ENCODE data around the gene ILKAP.
"Not testable (repeated sequence)": the region's sequence is repeated elsewhere in the genome, so short reads cannot be mapped to it uniquely, and the experiment has no call there.

The ILKAP gene

GRCh38 chr2:238190445-238190844 lies 13.1 kb downstream of the ILKAP start:
- DNase-seq (ENCODE audit: low read depth in 2 of 2) = no peak

- no peak for DNase-seq (ENCODE audit: low read depth in 2 of 2)
Observed at GRCh38 chr2:238187618-238188548, 15.6 kb downstream of the ILKAP start.

GRCh38 chr2:238183821-238184220 lies 19.7 kb downstream of the ILKAP start:
- no peak for DNase-seq (ENCODE audit: low read depth in 2 of 2)

DNA sequence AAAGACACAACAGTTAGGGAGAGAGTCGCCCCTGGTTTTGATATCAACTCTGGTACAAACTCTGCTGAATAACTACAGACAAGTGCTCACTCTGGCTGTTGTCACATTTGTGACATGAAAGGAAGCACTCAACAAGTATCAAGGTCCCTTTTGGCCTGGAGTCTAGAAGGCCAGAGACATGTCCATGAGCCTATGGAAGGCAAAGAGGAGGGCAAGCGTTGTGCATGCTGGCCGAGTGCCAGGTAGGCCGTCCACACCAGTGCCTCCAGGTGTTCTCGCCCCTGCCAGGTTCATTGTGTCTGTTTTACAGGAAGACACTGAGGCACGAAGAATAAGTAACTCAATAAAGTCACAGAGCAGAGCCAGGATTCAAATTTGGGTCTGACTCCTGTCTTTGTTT lies 21.1 kb downstream of the ILKAP start:
- DNase-seq (ENCODE audit: low read depth in 2 of 2) = no peak

GRCh38 chr2:238180554-238180953 lies 22.9 kb downstream of the ILKAP start:
- DNase-seq (ENCODE audit: low read depth in 2 of 2) = no peak

DNA sequence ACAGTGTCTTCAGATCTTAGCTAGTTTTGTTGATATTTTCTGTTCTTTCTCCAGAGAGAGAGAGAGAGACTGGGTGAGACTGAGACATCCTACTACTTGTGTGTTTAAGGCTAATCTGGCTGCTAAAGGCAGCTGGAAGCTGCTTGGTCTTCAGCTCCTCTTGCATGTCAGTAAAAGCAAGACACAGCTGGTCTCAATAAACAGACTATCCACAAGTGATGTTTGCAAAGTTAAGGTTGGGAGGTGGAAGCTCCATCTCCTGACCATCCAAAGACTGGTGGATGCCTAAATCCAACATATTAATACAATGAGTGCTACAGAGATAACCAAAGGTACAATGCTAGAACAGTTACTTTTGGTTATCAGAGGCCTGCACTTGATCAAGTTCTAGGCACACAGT lies 26.9 kb downstream of the ILKAP start:
- DNase-seq (ENCODE audit: low read depth in 2 of 2) = no peak

- no peak for DNase-seq (ENCODE audit: low read depth in 2 of 2)
Observed at GRCh38 chr2:238174701-238175100, 28.8 kb downstream of the ILKAP start.

GRCh38 chr2:238174291-238174690 lies 29.2 kb downstream of the ILKAP start:
- DNase-seq (ENCODE audit: low read depth in 2 of 2) = no peak

DNA sequence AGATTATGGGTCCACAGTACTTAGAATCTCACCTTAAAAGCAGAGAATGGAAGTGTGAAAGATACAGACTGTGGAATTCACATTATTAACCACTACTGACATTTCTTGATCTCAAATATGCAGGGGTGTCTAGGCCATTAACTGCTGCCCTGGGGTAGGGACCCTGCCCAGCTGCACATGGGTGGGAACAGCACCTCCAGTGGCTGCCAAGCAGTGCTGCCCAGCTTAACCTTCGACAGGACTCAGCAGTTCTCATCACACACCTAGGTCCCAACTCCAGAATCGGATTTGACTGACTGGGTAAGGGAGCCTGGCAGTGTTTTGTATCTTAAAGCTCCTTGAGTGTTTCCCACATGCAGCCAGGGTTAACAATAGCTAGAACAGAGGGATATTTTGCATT lies 29.8 kb downstream of the ILKAP start:
- no peak for DNase-seq (ENCODE audit: low read depth in 2 of 2)

DNA sequence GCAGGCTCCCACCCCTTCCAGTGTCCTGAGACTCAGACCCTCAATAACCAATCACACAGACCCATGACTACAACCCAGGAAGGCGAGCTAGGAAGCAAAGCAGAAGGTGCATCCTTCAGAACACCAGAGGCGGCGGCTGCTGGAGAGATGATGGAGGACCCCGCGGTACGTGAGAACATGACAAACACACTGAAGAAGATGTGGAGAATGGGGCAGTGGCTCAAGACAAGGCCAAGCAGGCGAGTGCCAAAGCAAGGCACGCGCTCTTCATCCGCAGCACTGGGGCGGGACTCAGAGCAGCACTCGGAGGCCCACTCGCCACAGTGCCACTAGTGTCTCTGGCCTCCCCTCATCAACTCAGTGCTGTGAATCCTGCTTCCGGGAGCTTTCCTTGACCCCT lies 31.1 kb downstream of the ILKAP start:
- DNase-seq (ENCODE audit: low read depth in 2 of 2) = no peak

- DNase-seq (ENCODE audit: low read depth in 2 of 2) = no peak
Observed at GRCh38 chr2:238171575-238172187, 31.8 kb downstream of the ILKAP start.

DNA sequence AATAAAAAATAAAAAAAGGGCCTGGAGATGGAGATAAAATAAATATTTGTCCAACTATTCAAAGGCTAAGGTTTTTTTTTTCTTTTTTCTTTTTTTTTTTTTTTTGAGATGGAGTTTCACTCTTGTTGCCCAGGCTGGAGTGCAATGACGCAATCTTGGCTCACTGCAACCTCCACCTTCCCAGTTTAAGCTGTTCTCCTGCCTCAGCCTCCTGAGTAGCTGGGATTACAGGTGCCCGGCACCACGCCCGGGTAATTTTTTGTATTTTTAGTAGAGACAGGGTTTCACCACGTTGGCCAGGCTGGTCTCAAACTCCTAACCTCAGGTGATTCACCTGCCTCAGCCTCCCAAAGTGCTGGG lies 32.4 kb downstream of the ILKAP start:
- not testable (repeated sequence) for DNase-seq (ENCODE audit: low read depth in 2 of 2)

DNA sequence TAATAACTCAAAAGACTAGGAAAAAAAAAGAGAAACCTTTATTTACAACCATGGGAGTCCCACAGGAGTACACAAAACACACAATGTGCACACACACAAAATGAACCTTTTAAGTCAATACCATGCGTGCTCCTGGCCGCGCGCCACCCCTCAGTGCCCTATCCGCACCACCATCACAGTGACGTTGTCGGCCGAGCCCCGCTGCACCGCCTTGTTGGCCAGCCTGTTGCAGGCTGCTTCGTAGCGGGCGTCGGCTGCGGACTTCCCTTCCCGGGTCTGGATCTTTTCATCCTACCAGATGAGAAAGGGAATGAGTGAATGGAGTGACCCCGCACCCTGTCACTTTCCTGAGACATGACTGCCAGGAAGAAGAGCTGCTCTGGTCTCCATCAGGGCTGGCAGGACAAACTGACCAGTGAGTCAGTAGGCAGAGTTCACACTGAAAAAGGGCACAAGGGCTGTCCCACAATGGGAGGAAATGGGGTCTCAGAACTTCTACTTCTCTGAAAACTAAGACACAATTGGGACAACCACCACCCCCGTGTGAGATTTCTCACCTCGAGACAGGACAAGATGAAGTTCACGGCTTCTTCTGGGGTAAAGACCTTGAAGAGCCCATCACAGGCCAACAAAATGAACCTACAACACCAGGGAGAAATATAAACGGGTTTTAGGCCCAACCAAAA lies 33.0 kb downstream of the ILKAP start:
- DNase-seq (ENCODE audit: low read depth in 2 of 2) = no peak

GRCh38 chr2:238169708-238170251 lies 33.7 kb downstream of the ILKAP start:
- DNase-seq (ENCODE audit: low read depth in 2 of 2) = no peak

DNA sequence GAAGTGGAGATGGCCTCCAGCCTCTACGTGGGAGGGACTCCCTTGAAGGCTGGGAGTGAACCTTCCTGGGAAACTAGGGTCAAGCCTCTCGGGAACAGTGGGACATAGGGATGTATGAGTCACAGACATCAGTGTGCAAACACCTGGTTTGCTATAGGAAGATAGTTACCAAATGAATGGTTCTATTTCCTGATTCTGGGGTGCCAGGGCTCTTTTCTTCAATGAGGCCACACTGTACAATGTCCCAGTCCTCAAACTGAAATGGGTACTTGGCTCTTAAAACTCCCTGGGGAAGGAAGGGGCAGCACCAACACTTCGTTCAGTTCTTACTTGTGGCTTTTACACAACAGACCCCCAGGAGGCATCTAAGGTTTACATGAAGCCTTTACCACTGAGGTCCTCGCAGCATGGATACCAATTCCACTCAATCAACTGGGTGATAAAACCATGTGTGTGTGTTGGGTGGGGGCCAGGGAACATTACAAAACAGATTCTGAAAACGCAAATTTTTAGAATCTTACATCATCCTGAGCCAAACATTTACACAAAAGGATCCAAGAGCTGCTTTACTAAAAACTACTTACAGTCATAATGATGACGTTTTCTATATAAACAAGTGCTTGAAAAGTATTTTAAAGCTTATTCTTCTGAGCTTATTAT lies 34.3 kb downstream of the ILKAP start:
- no peak for DNase-seq (ENCODE audit: low read depth in 2 of 2)

GRCh38 chr2:238168196-238169047 lies 35.1 kb downstream of the ILKAP start:
- no peak for DNase-seq (ENCODE audit: low read depth in 2 of 2)

DNA sequence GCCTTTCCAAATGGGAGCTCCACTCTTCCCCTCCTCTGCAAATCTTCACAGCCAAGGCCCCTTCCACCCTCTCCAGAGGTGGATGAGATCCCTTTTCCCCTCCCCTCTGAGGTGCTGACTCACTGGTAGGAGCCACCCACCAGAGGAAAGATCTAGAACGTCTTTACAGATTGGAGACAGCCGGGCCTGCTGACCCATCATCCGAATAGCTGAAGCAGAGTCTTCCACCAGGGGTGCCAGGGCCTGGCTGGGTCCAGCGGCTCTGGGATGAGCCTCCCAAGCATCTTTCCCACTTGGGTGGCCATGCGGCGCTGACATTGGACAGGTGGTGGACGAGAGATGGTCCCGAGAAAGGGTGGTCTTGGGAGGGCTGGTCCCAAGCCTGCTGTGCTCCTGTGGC lies 35.7 kb downstream of the ILKAP start:
- no peak for DNase-seq (ENCODE audit: low read depth in 2 of 2)

DNA sequence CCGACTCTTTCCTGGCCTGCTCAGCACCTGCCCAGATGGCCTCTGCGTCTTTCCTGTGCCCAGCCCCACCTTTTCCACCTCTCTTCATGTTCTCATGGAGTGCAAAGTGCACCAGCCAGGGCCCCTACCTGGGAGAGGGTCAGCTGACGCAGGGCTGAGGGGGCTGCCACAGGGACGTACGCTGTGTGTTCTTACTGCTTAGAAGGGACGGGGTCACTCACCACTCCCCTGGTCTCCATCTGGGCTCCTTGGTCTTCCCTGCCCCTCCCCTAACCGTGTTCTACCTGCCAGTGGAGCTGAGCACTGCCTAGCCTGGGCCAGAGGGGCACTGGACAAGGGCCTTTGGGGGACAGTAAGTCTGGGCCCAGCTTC lies 36.2 kb downstream of the ILKAP start:
- DNase-seq (ENCODE audit: low read depth in 2 of 2) = no peak

GRCh38 chr2:238166391-238167343 lies 36.8 kb downstream of the ILKAP start:
- DNase-seq (ENCODE audit: low read depth in 2 of 2) = no peak

Measured in activated CD4-positive, alpha-beta T cell treated with anti-CD3 and anti-CD28 coated beads for 24 hours (primary cell).